ENCODE measurements around the gene LUC7L3.

The LUC7L3 gene

DNA sequence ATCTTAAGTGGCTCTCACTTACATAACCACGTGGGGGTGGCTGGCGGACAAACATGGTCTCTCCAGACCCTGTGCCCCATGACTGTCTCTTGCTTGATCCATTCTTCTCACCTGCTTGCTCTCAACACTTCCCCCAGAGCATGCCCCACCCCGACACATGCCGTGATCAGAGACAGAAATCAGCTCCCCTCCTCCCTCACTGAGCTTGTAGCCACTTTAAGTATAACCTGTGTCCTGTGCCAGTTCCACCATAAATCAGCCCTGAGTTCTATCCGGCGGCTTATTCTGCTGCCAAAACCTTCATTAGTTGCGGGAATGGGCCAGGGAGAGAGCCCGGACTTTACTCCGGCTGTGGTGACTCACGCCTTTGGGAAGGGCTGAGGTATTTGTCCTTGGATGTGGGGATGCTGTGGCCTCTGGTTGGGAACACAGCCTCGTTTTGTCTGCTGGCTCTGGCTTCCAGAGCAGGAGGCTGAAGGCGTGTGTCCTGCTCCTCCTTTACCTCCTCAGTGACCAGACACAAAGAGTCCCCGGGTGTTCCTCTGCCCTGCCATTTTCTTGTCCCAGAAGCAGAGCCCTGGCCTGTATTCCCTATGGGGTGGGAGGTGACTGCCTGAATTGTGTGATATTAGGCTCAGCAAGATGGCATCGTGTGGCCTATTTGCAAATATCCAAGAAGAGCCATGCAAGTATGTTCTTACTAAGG is 32.8 kb upstream of the LUC7L3 start:
- Histone ChIP-seq H3K4me3 (ENCODE audit: low read depth, low read length) (no peak overlapping the region), H3K27ac (ENCODE audit: extremely low read depth, low read depth, low read length) (no peak overlapping the region), H3K4me1 (ENCODE audit: control insufficient read depth, insufficient read depth, low read length) (peaks cover 6% of the 10 kb centered on the region; the same call in 1 of the 2 replicates), H3K9me3 (ENCODE audit: control insufficient read depth, insufficient read depth, low read depth, low read length) (no peaks in the 10 kb centered on the region), H3K36me3 (ENCODE audit: control insufficient read depth in 2 of 2, insufficient read depth in 1 of 2, low read length in 2 of 2) (no peaks in the 10 kb centered on the region)
- POLR2A ChIA-PET = interaction anchor here (1.1 to 1.3 kb wide), 3 partner anchors 18 to 145 kb away, joined by 3 read pairs; partner anchors contain the start of gene LUC7L3
- CTCF ChIA-PET = interaction anchor here (0.9 to 5.0 kb wide), 9 partner anchors 8 to 207 kb away, joined by 3 to 32 read pairs (median 4); partner anchors contain the start of gene SPATA20
- no peak for TF ChIP-seq ZNF157 (tag by site-specific recombination; IDR thresholded peaks at IDR 0.05)
- no peak for TF ChIP-seq ZNF776 (tag by site-specific recombination; IDR thresholded peaks at IDR 0.05; ENCODE audit: borderline replicate concordance)
- no peak for TF ChIP-seq ZNF16 (tag by site-specific recombination; IDR thresholded peaks at IDR 0.05; ENCODE audit: low read depth)
- TF ChIP-seq ZBTB48 (tag by site-specific recombination; IDR thresholded peaks at IDR 0.05) = no peak
- TF ChIP-seq ZNF596 (tag by site-specific recombination; IDR thresholded peaks at IDR 0.05) = no peak
- TF ChIP-seq ZFP69B (tag by site-specific recombination; IDR thresholded peaks at IDR 0.05) = peak; percentile 91
- no peak for TF ChIP-seq BCL11A (tag by site-specific recombination; IDR thresholded peaks at IDR 0.05; ENCODE audit: low read depth)
- TF ChIP-seq ZNF404 (tag by site-specific recombination; IDR thresholded peaks at IDR 0.05) = no peak
- TF ChIP-seq, protein P1, sequence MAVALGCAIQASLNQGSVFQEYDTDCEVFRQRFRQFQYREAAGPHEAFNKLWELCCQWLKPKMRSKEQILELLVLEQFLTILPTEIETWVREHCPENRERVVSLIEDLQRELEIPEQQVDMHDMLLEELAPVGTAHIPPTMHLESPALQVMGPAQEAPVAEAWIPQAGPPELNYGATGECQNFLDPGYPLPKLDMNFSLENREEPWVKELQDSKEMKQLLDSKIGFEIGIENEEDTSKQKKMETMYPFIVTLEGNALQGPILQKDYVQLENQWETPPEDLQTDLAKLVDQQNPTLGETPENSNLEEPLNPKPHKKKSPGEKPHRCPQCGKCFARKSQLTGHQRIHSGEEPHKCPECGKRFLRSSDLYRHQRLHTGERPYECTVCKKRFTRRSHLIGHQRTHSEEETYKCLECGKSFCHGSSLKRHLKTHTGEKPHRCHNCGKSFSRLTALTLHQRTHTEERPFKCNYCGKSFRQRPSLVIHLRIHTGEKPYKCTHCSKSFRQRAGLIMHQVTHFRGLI (tag by site-specific recombination; IDR thresholded peaks at IDR 0.05) = 0 out of 2 replicates have a peak, but pooled peaks have one; percentile 28
- TF ChIP-seq ZNF23 (tag by site-specific recombination; IDR thresholded peaks at IDR 0.05; ENCODE audit: borderline replicate concordance) = no peak
- no peak for TF ChIP-seq TRIM28 (IDR thresholded peaks at IDR 0.05; ENCODE audit: borderline replicate concordance, low read length)
- no peak for TF ChIP-seq ZNF623 (tag by site-specific recombination; IDR thresholded peaks at IDR 0.05)
- TF ChIP-seq ZNF707 (tag by site-specific recombination; IDR thresholded peaks at IDR 0.05) = no peak
- no peak for TF ChIP-seq ZNF701 (tag by site-specific recombination; IDR thresholded peaks at IDR 0.05)
- no peak for TF ChIP-seq REST (tag by site-specific recombination; IDR thresholded peaks at IDR 0.05)
- no peak for TF ChIP-seq GLI2 (tag by site-specific recombination; IDR thresholded peaks at IDR 0.05; ENCODE audit: borderline replicate concordance, low read depth)
- no peak for TF ChIP-seq ZFP41 (tag by site-specific recombination; IDR thresholded peaks at IDR 0.05; ENCODE audit: borderline replicate concordance)
- TF ChIP-seq ZNF169 (tag by site-specific recombination; IDR thresholded peaks at IDR 0.05) = no peak
- TF ChIP-seq ZNF391 (tag by site-specific recombination; IDR thresholded peaks at IDR 0.05; ENCODE audit: borderline replicate concordance, low read depth) = no peak
- no peak for TF ChIP-seq ZNF76 (tag by site-specific recombination; IDR thresholded peaks at IDR 0.05; ENCODE audit: borderline replicate concordance, low read depth)
- TF ChIP-seq KLF16 (tag by site-specific recombination; IDR thresholded peaks at IDR 0.05) = no peak
- TF ChIP-seq ZNF600 (tag by site-specific recombination; IDR thresholded peaks at IDR 0.05) = peak; percentile 85
- TF ChIP-seq ZNF843 (tag by site-specific recombination; IDR thresholded peaks at IDR 0.05) = no peak
- no peak for TF ChIP-seq ZNF768 (tag by site-specific recombination; IDR thresholded peaks at IDR 0.05)
- no peak for TF ChIP-seq ZNF433 (tag by site-specific recombination; IDR thresholded peaks at IDR 0.05; ENCODE audit: low read depth)
- no peak for TF ChIP-seq ZXDB (tag by site-specific recombination; IDR thresholded peaks at IDR 0.05)
- no peak for TF ChIP-seq OSR2 (tag by site-specific recombination; IDR thresholded peaks at IDR 0.05)
- TF ChIP-seq ZBTB26 (tag by site-specific recombination; optimal IDR thresholded peaks at IDR 0.05) = no peak
- TF ChIP-seq ZNF10 (tag by site-specific recombination; IDR thresholded peaks at IDR 0.05) = 0 out of 2 replicates have a peak, but pooled peaks have one; percentile 52
- TF ChIP-seq ZSCAN5A (tag by site-specific recombination; IDR thresholded peaks at IDR 0.05) = no peak
- TF ChIP-seq ZBTB20 (tag by site-specific recombination; IDR thresholded peaks at IDR 0.05) = no peak
- no peak for TF ChIP-seq ZNF214 (tag by site-specific recombination; IDR thresholded peaks at IDR 0.05; ENCODE audit: borderline replicate concordance)
